Vagina (tissue), 2 donors: ENCODE results near the gene DGKI. TPM values are rescaled to one million over a fixed set of nuclear protein-coding genes. Genes with fewer than 3 reads are reported as not detected.
"Not testable (repeated sequence)": the region's sequence is repeated elsewhere in the genome, so short reads cannot be mapped to it uniquely, and the experiment has no call there.

ENCODE experiments used
- DNase-seq, 2 donors: peaks; one replicate each; pipeline ENCODE4 v3.0.0-alpha.2; 2017; ENCODE audit errors: extremely low spot score in 2 of 2
- H3K27ac ChIP-seq: fragments of 200-600 bp; sonication (generic); one replicate; pipeline ENCODE4 v1.5.1; 2019
- H3K27me3 ChIP-seq: fragments of 200-600 bp; sonication (generic); one replicate; pipeline ENCODE4 v1.5.1; 2019
- H3K36me3 ChIP-seq, 2 donors: fragments of 200-600 bp; sonication (generic); one replicate each; pipeline ENCODE4 v1.5.1; 2017 to 2019
- H3K4me1 ChIP-seq: fragments of 200-600 bp; sonication (generic); one replicate; pipeline ENCODE4 v1.5.1; 2019
- H3K4me3 ChIP-seq, 2 donors: fragments of 200-600 bp; sonication (generic); 1 replicate in 1 of 2; 2 replicates in 1 of 2; pipeline ENCODE4 v1.5.1; 2016 to 2019
- H3K9me3 ChIP-seq: fragments of 200-600 bp; sonication (generic); one replicate; pipeline ENCODE4 v1.5.1; 2019
- CTCF ChIP-seq, 3 experiments: fragments of 450-650 bp in 2 of 3; fragments of 200-600 bp in 1 of 3; sonication (generic) in 1 of 3; IDR thresholded peaks; one replicate each; pipeline ENCODE4 v1.5.1; 2017 to 2019; ENCODE audit warnings: antibody characterized with exemption in 3 of 3, mild to moderate bottlenecking in 2 of 3, moderate library complexity in 2 of 3
- POLR2A ChIP-seq, 2 donors: fragments of 450-650 bp; IDR thresholded peaks; one replicate each; pipeline ENCODE4 v1.6.1; 2017; ENCODE audit warnings: antibody characterized with exemption in 2 of 2, mild to moderate bottlenecking in 2 of 2, moderate library complexity in 2 of 2
- POLR2AphosphoS5 ChIP-seq, 2 donors: sonication (generic); formaldehyde crosslinking; IDR thresholded peaks; one replicate each; pipeline ENCODE4 v1.9.0; 2017; ENCODE audit warnings: antibody characterized with exemption in 2 of 2, mild to moderate bottlenecking in 2 of 2, low read depth in 1 of 2; ENCODE audit not compliant: insufficient read depth in 1 of 2
- intact Hi-C: fragments of 100-400 bp; cut with DNase I; formaldehyde crosslinking; loops from one replicate; pipeline ENCODE4 v1.15.1; 2023
- total RNA-seq: library from RNA; depleted of rRNA; stranded (reverse); fragments of >200 nt; gene quantifications from one replicate; pipeline ENCODE4 v1.2.3, GENCODE V29; 2016

DGKI gene
- total RNA-seq, 1 donor from 2014 or later, result 1.2 TPM

DNA sequence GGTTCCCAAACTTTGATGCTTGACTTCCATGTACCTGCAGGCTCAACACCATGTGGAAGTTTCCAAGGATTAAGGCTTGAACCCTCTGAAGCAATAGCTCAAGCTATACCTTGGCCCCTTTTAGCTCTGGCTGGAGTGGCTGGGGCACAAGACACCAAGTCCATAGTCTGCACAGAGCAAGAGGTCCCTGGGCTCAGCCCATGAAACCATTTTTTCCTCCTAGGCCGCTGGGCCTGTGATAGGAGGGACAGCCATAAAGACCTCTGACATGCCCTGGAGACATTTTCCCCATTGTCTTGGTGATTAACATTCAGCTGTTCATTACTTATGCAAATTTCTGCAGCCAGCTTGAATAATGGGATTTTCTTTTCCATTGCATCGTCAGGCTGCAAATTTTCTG, 14.4 kb downstream of the DGKI start:
- DNase-seq, result no peak
- H3K4me1 ChIP-seq, result no peaks in the 10 kb centered on the region
- no peaks in the 10 kb centered on the region for H3K27me3 ChIP-seq
- H3K4me3 ChIP-seq, result no peak overlapping the region
- no peaks in the 10 kb centered on the region for H3K9me3 ChIP-seq
- no peaks in the 10 kb centered on the region for H3K36me3 ChIP-seq
- no peak overlapping the region for H3K27ac ChIP-seq
- TF ChIP-seq CTCF (IDR thresholded peaks at IDR 0.05) (no peak), POLR2AphosphoS5 (IDR thresholded peaks at IDR 0.05; ENCODE audit: insufficient read depth in 1 of 2, low read depth in 1 of 2) (no peak), POLR2A (IDR thresholded peaks at IDR 0.05) (no peak)
- intact Hi-C loops, result no loop called here

- H3K27me3 ChIP-seq, H3K27ac ChIP-seq, H3K9me3 ChIP-seq, intact Hi-C loops, H3K4me1 ChIP-seq, H3K36me3 ChIP-seq, H3K4me3 ChIP-seq, DNase-seq: not testable (repeated sequence)
Measured at GRCh38 chr7:137831555-137831954, 15.2 kb downstream of the DGKI start.

DNA sequence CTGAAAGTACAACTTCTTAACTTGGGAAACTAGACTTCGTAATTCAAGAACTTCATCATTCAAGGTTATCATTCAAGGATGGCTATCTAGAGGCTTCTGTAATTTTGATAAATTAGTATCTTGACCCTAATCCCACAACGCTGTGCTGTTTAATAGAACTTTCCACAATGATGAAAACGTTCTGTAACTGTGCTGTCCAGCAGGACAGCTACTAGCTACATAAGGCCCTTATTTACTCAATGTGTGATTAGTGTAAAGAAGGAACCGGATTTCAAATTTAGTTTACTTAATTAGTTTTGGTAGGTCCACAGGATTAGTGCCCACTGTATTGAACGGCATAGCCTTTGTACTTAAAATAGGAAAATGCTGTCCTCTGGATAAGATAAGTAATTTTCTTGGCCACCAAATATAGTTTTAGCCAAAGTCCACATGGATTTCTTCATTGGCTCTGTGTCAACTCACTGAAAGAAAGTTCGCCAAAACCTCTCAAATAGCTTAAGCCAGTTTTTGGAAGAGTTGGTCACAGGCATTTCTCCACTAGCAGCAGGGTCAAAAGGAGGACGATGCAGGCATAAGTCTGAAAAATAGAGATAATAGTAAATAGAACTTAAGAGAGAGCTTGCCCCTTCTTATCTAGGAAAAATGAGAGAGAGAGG, 17.3 kb downstream of the DGKI start:
- no peak for DNase-seq
- Histone ChIP-seq H3K36me3 (no peaks in the 10 kb centered on the region), H3K27me3 (no peaks in the 10 kb centered on the region), H3K27ac (no peak overlapping the region), H3K4me3 (no peak overlapping the region), H3K4me1 (no peaks in the 10 kb centered on the region), H3K9me3 (no peaks in the 10 kb centered on the region)
- no peak for TF ChIP-seq CTCF (IDR thresholded peaks at IDR 0.05)
- intact Hi-C loops, result no loop called here

DNA sequence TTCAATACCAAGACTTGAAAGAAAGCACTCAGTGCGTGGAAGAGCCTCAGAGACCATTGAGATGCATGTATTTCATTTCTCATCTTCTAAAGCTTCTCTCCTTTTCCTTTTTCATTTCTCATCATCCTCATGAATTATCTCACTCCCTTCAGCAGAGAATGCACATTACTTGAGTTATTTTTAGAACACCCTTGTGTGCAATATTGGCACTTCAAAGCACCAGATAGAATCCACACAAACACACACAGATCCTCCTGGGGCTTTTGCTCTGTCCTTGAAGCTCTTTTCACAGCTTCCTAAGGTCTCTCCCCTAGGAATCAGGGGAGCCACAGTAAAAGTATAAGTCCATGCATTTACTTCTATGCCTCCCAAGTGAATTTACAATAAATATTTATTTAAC, 18.3 kb downstream of the DGKI start:
- intact Hi-C loops, result no loop called here
- H3K9me3 ChIP-seq, result no peaks in the 10 kb centered on the region
- DNase-seq, result no peak
- H3K4me3 ChIP-seq, result no peak overlapping the region
- TF ChIP-seq POLR2A (IDR thresholded peaks at IDR 0.05), result no peak
- TF ChIP-seq POLR2AphosphoS5 (IDR thresholded peaks at IDR 0.05; ENCODE audit: insufficient read depth in 1 of 2, low read depth in 1 of 2), result no peak
- no peak for TF ChIP-seq CTCF (IDR thresholded peaks at IDR 0.05)
- H3K4me1 ChIP-seq, result no peaks in the 10 kb centered on the region
- no peak overlapping the region for H3K27ac ChIP-seq
- no peaks in the 10 kb centered on the region for H3K27me3 ChIP-seq
- H3K36me3 ChIP-seq, result no peaks in the 10 kb centered on the region

DNA sequence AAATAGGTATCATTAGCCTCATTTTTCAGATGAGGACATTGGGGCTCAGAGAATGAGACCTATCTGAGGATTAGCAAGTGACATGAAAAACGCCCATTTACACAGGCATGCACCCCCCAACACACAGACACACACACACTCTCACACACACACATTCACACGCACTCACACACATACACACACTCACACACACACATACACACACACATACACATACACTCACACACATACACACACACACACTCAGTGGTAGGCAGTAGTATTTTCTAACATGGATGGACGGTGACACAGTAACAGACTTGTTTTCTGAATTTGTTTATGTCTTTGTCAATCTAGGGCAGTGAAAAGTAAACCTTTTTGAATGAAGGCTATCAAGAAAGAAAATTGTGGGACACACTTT, 21.3 kb downstream of the DGKI start:
- no peaks in the 10 kb centered on the region for H3K9me3 ChIP-seq
- intact Hi-C loops, result no loop called here
- peaks cover 6% of the 10 kb centered on the region for H3K4me1 ChIP-seq
- no peak overlapping the region for H3K27ac ChIP-seq
- no peaks in the 10 kb centered on the region for H3K27me3 ChIP-seq
- H3K4me3 ChIP-seq, result no peak overlapping the region
- H3K36me3 ChIP-seq, result no peaks in the 10 kb centered on the region
- DNase-seq, result no peak
- TF ChIP-seq CTCF (IDR thresholded peaks at IDR 0.05), result no peak
- no peak for TF ChIP-seq POLR2A (IDR thresholded peaks at IDR 0.05)
- no peak for TF ChIP-seq POLR2AphosphoS5 (IDR thresholded peaks at IDR 0.05; ENCODE audit: insufficient read depth in 1 of 2, low read depth in 1 of 2)
